Stimulated activated CD4-positive, alpha-beta T cell treated with anti-CD3 and anti-CD28 coated beads, Interleukin-12 subunit alpha, Interleukin-12 subunit beta, amount 100 ng/mL, for 48 hours (primary cell): ENCODE data around the gene C4BPA.

Experiments used
- DNase-seq, 3 donors: peaks; one replicate each; pipeline ENCODE4 v3.0.0-alpha.2; 2020; ENCODE audit warnings: low read depth in 2 of 3, low spot score in 1 of 3

C4BPA gene

DNA sequence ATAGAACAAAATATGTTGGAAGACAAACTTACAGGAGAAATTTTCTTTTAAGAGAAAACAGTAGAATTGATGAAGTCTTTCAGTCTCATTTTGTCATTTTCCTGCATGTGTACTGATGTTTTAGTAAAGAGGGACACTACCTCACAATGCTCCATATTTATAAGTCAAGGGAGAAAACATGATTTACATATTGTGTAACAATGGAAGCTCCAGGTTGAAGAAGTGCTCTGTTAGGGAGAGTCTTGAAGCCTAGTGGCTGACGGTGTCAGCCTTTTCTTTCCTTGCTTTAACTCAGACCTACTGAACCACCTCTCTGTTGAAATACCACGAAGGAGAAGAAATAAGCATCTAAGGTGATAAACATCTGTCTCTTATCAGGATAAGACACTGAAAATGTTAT lies 75.0 kb downstream of the C4BPA start:
- DNase-seq = no peak

DNA sequence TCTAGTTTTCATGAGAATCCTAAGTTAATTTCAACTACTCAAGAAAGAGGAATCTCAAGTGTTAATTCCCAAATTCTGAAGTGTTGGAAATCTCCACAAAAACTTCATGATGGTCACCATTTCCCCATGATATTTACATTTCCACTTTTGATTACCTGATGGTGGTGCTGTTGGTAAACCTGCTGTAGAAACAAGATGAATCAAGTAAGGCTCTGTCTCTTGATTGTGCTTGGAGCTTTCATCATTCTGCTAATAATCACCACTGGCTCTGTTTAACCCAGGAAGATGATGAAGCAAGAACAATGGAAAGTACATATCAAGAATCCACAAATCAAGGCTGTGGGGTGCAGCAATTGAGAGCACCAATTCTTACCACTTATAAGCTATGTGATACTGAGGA lies 77.8 kb downstream of the C4BPA start:
- no peak for DNase-seq

DNA sequence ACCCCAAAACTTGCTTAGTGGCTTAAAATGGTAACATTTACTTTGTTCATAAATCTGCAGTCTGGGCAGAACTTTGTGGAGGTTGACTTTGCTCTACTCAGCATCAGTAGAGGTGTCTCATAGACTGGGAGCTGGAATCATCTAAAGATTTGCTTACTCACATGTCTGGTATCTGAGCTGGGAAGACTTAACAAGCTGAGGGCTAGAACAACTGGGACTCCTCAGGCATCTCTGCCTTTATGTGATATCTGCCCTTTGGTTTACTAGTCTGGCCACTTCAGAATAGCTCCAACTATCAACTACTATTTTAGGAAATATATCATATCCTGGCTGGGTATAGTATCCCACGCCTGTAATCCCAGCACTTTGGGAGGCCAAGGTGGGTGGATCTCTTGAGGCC lies 82.5 kb downstream of the C4BPA start:
- no peak for DNase-seq

DNA sequence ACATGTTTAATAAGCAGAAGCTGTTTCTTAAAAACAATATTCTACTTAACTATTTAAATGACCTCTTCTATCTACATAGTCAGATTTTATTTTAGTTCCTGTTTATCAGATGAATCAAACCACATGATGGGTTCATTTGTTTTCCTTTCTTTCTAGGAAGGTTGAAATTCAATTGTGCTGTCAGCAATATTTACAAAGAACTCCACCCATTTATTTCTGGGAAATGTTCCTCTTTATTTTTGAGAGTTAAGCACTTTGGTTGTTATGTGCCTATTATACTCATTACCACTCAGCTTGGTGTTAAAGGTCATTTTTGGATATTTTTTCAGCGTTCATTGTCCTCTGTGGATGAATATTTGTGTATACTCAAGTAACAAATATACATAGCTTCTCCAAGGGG lies 84.9 kb downstream of the C4BPA start:
- no peak for DNase-seq

DNA sequence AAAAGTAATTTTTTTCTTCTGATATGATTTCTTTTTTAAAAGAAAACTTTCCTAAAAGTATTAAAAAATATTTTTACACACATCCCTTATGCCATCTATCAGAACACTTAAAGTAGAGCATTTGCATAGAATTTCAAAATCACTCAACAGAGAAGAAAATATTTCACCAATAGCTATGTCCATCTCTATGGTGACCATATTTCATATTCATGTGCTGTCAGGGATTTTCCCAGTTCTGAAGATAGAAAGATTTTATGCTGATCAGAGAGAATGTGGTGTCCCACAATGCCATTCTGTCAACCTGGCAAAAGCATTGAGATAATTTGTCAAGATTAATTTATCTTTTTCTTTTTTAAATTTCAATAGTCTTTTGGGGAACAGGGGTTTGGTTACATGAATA lies 87.0 kb downstream of the C4BPA start:
- DNase-seq = no peak

DNA sequence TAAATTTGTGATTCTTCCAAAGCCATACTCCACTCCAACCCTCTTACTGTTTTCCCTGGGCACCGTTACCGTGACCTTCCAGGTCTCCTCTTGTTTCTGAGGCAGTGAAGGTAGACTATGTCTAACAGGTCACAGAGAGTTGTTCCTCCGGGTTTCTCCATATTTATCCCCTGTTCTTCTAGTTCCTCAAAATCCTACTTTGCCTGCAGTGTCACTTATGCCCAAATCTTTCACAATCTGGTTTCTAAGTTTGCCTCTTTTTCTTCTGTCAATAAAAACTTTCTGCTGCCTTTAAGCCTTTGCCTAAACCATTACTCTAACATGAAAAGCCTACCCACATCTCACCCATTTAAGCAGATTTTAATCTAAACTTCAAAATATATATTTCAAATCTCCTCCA lies 87.7 kb downstream of the C4BPA start:
- DNase-seq = no peak

DNA sequence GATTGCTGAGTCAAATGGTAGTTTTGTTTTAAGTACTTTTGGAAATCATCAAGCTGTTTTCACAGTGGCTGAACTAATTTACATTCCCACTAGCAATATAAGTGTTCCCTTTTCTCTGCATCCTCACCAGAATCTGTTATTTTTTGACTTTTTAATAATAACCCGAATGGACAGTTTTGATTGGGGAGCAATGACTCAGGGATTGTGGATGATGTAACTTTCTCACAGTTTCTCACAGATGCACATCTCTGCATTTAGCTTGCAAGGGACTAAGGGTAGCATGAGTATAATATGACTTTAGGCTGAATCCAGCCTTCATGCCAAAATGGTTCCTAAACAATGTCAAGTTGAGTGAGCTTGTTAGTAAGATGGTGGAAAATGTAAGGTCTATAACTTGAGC lies 90.2 kb downstream of the C4BPA start:
- DNase-seq = no peak
